HG02610 (cell line): ENCODE results near the gene CNPY3.
"Not testable (repeated sequence)": the region's sequence is repeated elsewhere in the genome, so short reads cannot be mapped to it uniquely, and the experiment has no call there.

Experiments
- ATAC-seq: cut with Tn5 transposase; IDR thresholded peaks from one replicate; pipeline ENCODE4 v1.9.1; 2021; ENCODE audit warnings: mild to moderate bottlenecking, moderate library complexity; ENCODE audit not compliant: unreplicated experiment

The CNPY3 gene

DNA sequence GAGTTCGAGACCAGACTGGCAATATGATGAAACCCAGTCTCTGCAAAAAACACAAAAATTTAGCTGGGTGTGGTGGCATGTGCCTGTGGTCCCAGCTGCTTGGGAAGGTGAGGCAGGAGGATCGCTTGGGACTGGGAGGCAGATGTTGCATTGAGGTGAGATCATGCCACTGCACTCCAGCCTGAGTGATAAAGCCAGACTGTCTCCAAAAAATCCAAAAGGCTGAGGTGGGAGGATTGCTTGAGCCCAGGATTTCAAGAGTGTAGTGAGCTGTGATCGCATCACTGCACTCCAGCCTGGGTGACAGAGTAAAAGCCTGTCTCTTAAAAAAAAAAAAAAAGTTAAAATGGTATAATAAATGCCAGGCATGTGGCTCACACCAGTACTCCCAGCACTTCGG lies 14.7 kb upstream of the CNPY3 start:
- ATAC-seq: no peak

DNA sequence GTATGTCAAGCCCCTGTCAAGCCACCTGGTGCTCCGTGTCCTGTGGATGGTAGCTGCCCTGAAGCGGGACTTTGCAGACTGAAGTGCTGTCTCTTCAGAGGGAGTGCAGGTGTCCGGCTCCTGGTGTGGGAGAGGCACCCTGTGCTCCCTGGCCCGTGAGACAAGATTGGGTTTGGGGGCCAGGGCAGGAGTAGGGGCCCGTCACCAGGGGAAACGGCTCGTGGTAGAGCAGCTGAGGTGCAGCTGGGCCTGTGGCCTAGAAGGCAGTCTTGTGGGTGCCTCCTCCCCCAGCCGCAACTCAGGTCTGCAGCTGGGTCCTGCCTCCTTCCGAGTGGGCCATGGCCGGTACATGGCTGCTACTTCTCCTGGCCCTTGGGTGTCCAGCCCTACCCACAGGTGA lies 13.5 kb upstream of the CNPY3 start, which contains the start of gene PTCRA:
PTCRA (plus strand) TSS at position 322 of the 400 bp plus-strand sequence; CDS start at position 339, 17 bp downstream.
- ATAC-seq: no peak

DNA sequence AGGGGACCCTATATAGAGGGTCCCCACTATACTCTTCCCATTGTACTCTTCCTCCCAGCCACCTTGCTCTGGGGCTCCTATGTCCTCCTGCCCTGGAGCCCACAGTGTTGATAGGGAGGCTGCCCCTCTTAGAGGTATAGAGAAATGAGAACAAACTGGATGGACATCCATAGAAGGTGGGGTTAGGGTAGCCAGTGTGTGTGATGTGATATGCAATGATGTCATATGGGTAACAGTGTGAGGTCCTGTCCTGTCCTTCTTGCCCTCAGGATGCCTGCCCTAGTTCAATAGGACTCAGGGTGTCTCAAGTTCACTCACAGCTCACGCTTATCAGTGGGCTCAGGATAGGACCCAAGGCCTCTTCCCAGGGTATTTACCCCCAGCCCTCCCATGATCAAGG lies 13.0 kb upstream of the CNPY3 start:
- no peak for ATAC-seq

DNA sequence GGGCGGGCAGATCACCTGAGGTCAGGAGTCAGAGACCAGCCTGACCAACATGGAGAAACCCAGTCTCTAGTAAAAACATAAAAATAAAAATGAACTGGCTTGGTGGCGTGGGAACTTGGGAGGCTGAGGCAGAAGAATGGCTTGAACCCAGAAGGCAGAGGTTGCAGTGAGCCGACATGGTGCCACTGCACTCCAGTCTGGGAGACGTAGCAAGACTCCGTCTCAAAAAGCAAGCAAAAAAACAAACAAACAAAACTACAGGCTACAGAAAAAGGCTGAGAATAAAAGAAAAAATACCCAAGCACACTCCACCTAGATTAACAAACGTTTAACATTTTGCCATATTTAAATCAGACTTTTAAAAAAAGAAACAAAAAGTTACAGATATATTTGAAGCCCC lies 7.5 kb upstream of the CNPY3 start:
- no peak for ATAC-seq

DNA sequence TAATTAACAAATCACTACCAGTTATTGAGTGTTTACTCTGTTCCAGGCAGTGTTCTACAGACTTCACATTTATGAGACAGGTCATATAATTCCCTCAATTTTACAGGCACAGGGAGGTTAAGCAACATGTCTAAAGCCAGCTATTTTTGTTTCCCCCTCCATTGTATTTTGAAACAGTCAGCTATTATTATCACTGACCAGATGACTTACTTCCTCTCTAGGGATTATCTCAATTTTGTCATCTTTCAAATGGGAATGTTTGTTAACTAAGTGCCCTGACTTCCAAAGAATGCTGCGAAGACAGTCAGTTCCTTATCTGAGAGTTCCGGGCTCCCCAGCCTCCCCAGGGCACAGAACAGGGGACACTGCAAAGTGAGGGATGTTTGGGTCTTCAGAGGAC lies 5.6 kb upstream of the CNPY3 start:
- no peak for ATAC-seq

DNA sequence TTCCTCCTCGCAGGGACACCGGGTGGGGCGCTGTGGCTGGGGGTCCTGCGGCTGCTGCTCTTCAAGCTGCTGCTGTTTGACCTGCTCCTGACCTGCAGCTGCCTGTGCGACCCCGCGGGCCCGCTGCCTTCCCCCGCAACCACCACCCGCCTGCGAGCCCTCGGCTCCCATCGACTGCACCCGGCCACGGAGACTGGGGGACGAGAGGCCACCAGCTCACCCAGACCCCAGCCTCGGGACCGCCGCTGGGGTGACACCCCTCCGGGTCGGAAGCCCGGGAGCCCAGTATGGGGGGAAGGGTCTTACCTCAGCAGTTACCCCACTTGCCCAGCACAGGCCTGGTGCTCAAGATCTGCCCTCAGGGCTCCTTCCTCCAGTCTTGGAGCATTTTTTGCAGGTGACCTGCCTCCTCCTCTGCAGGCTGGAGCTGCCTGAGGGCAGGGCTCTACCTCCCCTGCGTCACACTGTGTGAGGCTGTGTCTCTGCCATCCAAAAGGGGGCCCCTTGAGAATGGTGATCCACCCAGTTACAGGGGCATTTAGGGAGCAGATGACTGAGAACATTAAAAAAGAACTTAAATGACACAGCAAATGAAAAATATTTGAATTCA lies 3.9 kb upstream of the CNPY3 start:
- no peak for ATAC-seq

DNA sequence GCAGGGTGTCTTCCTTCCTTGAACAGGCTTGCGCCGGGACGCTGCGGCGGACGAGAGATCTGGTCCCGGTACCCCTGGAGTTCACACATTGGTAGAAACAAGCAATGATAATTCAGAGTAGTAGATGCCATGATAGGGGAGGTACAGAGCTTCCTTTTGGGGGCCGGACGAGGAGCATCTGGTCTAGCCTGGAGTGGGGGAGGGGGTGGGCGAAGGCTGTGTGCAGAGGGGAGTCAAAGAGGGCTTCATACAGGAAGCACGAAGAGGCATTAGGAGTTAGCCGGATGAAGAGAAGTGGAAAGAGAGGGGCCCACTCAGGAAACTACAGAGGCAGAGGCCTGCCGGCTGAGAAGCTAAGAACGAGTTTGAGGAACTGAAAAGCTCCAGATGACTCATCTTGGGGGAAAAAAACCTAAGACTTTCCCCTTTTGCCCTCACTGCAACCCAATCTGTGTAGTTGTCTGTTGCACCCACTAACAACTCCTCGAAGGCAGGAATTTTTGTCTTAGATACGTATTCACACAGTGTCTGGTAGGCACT lies 611 bp downstream of the CNPY3 start:
- ATAC-seq: peak; percentile 63

DNA sequence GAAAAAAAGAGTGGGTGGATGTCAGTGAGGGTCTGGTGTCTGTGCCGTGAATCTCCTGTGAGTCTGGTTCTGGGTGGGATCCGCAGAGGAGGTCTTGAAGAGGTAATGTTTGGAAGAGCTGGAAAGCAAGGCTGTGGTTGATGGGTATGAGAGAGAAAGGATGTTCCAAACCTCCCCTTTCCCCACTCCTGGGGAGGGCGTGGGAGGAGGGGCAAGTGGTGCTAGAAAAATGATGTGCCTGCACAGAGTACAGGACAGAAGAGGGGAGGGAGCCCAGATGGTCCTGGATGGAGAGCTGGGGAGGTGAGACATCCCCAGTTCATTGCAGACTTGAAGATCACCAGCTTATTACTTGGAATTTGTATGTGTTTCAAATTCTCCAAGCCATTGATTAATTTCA lies 3.1 kb downstream of the CNPY3 start:
- no peak for ATAC-seq

DNA sequence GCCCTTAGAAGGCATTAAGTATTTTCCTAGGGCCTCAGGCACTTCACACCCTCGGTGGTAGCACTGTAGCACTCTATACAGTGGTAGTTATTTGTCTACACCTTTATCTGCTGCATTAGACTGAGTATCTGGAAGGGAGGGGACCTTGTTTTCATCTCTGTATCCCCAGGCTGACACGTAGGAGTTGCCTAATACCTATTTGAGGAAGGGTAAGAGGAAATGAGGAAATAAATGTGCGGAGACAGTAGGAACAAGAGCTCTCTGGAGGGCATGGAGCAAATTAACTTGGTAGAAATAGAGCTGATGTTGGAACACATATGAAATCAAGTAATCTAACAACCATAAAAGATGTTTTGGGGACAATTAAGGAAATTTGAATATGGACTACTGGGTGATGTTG lies 3.9 kb downstream of the CNPY3 start:
- no peak for ATAC-seq

DNA sequence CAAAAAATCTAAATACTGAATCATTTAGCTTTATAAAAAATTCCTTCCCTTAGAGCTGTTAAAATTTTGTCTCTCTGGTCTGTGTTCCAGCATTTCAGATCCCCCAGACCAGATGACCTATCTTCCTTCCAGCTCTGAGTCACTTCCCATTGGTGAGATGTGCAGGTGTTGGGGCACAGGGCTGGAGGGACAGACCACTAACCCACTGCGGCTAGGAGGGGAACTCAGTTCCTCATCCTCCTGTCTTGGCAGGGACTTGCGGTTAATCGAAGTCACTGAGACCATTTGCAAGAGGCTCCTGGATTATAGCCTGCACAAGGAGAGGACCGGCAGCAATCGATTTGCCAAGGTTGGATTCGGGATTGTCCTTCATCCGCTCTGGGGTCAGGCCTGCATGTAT lies 6.0 kb downstream of the CNPY3 start:
- ATAC-seq: no peak

DNA sequence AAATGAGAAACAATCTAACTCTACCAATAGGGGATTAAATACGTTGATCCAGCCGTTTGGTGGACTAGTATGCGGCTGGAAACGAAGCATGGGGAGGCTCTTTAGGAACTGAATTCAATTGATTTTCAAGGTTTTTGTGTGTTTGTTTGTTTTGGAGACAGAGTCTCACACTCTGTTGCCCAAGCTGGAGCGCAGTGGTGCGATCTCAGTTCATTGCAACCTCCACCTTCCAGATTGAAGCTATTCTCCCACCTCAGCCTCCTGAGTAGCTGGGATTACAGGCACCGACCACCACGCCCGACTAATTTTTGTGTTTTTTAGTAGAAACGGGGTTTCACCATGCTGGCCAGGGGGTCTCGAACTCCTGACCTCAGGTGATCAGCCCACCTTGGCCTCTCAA lies 7.1 kb downstream of the CNPY3 start:
- no peak for ATAC-seq

DNA sequence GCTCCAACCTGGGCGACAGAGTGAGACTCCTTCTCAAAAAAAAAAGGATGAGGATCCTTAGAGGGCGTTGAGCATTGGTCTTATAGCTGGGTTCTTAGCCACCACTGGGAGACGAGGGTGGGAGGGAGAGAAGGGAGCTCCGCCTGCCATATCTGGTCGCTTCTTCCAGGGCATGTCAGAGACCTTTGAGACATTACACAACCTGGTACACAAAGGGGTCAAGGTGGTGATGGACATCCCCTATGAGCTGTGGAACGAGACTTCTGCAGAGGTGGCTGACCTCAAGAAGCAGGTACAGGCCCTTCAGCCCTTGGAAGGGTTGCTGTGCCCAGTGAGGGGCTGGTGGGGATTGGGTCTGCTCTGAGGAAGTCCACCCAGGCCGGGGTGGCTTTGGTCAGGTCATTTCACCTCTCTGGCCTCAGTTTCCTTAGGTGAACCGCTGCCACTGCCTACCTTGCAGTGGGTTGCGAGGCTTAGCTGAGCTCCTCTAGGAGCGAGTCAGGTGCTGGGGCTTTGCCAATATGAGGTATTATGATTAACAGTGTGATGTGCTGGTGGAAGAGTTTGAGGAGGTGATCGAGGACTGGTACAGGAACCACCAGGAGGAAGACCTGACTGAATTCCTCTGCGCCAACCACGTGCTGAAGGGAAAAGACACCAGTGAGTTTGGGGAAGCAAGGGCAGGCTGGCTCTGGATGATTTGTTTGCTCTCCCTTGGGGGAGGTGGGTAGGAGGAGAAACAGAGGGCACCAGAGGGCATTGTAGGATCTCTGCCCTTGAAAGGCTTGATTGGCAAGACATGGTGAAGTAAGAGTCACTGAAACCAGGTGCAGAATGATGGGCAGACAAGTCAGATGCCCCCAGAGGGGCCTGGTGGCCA lies 8.5 kb downstream of the CNPY3 start:
- no peak for ATAC-seq

DNA sequence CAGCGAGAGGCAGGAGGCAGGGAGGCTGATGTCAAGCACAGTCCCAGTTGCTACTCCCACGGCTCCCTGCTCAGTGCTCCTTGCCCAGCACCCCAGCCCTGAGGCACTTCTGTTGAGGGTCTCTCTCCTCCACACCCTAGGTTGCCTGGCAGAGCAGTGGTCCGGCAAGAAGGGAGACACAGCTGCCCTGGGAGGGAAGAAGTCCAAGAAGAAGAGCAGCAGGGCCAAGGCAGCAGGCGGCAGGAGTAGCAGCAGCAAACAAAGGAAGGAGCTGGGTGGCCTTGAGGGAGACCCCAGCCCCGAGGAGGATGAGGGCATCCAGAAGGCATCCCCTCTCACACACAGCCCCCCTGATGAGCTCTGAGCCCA lies 9.1 kb downstream of the CNPY3 start:
- no peak for ATAC-seq

DNA sequence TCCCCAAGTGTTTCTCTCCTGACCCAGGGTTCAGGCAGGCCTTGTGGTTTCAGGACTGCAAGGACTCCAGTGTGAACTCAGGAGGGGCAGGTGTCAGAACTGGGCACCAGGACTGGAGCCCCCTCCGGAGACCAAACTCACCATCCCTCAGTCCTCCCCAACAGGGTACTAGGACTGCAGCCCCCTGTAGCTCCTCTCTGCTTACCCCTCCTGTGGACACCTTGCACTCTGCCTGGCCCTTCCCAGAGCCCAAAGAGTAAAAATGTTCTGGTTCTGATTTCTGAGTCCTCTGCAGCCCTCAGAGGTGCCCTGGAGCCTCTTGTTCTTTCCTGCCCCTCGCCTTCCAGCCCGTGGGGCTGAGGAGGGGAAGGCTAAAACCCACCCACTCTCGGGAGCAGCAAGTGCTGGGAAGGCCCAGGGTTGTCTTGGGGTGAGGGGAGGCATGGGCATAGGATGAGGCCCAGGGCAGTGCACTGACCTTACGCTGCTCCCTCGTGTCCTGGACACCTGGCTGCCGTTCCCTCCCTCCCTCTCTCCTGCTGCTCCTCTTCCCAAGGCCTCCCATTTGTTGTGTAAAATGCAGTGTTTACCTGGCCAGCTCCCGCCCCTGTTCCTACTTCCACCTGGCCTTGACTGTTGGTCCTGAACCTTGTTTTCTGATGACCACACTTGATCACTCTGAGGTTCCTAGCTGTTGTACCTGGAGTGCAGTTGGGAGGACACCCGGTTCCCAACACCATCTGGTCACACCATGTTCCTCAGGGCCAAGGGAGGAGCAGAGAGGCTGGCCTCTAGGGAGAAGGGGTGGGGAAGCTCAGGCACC lies 9.9 kb downstream of the CNPY3 start:
- no peak for ATAC-seq

DNA sequence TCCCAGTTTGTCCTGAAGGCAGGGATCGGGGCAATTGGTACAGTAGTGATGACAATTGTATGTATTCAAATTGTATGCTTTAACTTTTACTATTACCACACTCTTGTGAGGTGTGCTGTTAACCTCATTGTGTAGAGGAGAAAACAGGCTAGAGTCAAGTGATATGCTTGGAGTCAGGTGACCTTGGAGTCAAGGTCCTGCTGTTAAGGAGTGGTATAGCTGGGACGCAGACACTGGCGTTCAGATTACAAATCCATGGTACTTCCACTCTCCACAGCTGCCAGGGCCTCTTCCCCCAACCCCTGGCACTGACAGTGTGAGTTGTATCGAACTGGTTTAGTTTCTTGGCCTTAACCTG lies 10.5 kb downstream of the CNPY3 start:
- no peak for ATAC-seq

DNA sequence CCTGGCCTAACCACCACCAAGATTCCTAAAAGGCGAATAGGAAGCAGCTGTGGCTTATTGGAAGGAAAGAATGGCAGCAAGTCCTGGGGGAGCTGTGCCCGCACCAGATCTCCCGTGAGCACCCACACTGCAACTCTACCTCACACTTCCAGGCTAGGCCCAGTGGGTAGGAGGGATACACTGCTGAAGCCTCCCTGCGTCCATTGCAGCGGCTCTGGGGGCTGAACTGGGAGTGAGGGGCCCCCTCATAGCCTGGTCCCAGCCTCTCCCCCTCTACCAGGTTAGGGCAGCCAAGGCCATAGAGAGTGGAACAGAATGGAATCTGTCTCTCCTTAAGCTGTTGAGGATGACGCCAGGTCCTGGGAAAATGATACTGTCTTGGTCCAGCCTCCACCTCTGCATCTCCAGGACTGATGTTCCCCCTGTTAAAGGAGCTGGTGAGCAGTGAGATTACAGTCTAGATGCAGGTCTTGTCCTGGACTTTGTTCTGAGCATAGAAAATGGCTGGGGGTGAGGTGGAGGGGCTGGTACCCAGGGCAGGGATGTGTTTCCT lies 11.3 kb downstream of the CNPY3 start:
- no peak for ATAC-seq

DNA sequence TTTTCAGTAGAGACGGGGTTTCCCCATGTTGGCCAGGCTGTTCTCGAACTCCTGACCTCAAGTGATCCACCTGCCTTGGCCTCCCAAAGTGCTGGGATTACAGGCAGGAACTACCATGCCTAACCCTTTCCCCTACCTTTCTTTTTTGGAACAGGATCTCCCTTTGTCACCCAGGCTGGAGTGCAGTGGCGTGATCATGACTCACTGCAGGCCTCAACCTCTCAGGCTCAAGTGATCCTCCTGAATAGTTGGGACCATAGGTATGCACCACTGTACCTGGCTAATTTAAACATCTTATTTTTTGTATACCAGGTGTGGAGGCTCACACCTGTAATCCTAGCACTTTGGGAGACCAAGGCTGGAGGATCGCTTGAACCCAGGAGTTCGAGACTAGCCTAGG lies 12.1 kb downstream of the CNPY3 start:
- ATAC-seq: not testable (repeated sequence)

DNA sequence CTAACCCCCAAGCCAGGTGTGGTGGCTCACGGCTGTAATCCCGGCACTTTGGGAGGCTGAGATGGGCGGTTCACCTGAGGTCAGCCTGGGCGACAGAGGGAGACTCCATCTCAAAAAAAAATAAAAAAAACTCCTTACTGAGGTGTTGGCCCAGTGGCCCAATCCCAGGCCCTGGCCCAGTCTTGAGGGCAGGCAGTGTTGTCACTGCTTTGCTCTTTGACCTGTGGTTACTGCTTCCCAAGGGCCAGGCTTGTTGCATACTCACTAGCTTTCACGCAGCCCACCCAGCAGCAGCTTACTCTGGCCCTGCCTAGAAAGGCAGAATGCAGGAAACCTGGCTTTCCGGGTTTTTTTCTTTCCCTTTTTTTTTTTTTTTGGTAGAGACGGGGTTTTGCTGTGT lies 13.2 kb downstream of the CNPY3 start:
- ATAC-seq: no peak

DNA sequence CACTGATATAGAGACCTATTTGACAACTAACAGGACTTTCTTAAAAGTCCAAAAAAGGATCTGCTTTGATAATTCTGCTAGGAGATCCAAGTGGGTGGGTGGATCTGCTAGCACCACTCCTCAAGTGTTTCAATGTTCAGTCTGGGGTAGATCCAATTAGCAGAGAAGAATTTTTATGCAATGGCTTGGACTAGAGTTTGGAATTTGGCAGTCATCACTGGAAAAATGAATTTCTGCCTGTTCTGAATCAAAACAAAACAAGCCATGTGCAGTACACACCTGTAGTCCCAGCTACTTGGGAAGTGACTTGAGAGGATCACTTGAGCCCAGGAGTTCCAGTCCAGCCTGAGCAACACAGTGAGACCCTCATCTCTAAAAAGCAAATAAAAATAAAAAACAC lies 18.7 kb downstream of the CNPY3 start:
- ATAC-seq: no peak

DNA sequence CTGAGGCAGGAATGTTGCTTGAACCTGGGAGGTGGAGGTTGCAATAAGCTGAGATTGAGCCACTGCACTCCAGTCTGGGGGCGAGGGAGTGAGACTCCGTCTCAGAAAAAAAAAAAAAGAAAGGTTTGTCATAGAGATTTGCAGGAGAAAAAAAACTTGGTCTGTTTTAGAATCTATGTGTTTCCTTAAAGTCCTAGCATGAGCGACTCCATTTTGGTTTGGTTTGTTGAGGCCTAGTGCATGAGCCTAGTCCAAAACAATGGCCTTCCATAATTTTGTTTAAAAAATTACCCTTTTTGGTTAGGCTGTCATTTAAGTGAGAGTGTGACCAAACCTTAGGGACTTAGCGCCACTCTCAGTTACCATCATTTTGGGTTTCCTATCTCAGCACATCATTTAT lies 23.1 kb downstream of the CNPY3 start:
- no peak for ATAC-seq

DNA sequence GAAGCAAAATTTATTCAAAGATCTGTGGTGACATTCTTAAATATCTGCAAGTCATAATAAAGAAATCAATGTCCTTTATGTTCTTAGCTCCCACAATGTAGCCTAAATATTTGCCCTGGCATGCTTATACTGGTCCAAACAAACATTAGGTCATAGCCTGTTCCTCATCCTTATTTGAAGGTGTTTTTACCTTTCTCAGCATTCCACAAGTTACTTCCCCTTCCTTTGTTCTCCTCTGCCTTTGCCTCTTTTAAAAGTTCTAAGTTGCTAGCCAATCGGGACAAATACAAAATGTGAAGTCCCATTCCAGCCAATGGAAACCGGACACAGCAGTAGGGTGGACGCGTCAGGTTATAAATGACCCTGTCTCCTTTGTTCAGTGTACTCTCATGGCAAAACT lies 25.1 kb downstream of the CNPY3 start:
- ATAC-seq: not testable (repeated sequence)
